Liver (tissue), 9 donors: ENCODE data around the gene MEGF11. TPM values are rescaled to one million over a fixed set of nuclear protein-coding genes. Genes with fewer than 3 reads are reported as not detected.

Experiments used
- DNase-seq: peaks from one replicate; pipeline ENCODE4 v3.0.0-alpha.2; 2017; ENCODE audit warnings: low spot score
- H3K27ac ChIP-seq, 2 donors: one replicate each; pipeline ENCODE4 v1.7.0; 2013; ENCODE audit warnings: inconsistent platforms in 2 of 2, low read length in 2 of 2, control low read depth in 1 of 2, low read depth in 1 of 2, mild to moderate bottlenecking in 1 of 2
- H3K27me3 ChIP-seq, 4 donors: one replicate each; pipeline versions ENCODE4 v1.6.1 to v1.7.0; 2013; ENCODE audit warnings: low read length in 3 of 4, inconsistent platforms in 1 of 4, mild to moderate bottlenecking in 1 of 4, moderate library complexity in 1 of 4; ENCODE audit not compliant: control insufficient read depth in 4 of 4, insufficient read depth in 4 of 4
- H3K36me3 ChIP-seq, 4 donors: one replicate each; pipeline versions ENCODE4 v1.6.1 to v1.7.0; 2013; ENCODE audit warnings: low read length in 3 of 4, mild to moderate bottlenecking in 3 of 4, low read depth in 1 of 4, moderate library complexity in 1 of 4; ENCODE audit not compliant: control insufficient read depth in 4 of 4, insufficient read depth in 3 of 4
- H3K4me1 ChIP-seq, 4 donors: one replicate each; pipeline versions ENCODE4 v1.6.1 to v1.7.0; 2013; ENCODE audit warnings: low read length in 3 of 4, mild to moderate bottlenecking in 3 of 4, moderate library complexity in 1 of 4; ENCODE audit not compliant: control insufficient read depth in 4 of 4, insufficient read depth in 4 of 4
- H3K4me3 ChIP-seq, 3 donors: one replicate each; pipeline versions ENCODE4 v1.6.1 to v1.7.0; 2013; ENCODE audit warnings: low read length in 3 of 3, control low read depth in 1 of 3, low read depth in 1 of 3, mild to moderate bottlenecking in 1 of 3
- H3K9ac ChIP-seq, 2 donors: one replicate each; pipeline ENCODE4 v1.7.0; 2013; ENCODE audit warnings: low read length in 2 of 2, mild to moderate bottlenecking in 2 of 2, moderate library complexity in 2 of 2, control low read depth in 1 of 2, low read depth in 1 of 2
- H3K9me3 ChIP-seq, 4 donors: one replicate each; pipeline versions ENCODE4 v1.6.1 to v1.7.0; 2013; ENCODE audit warnings: low read length in 3 of 4; ENCODE audit not compliant: control insufficient read depth in 4 of 4
- EGR1 ChIP-seq, 2 donors: IDR thresholded peaks; 2 replicates each; pipeline ENCODE4 v1.6.1; 2016 to 2018; ENCODE audit warnings: antibody characterized with exemption in 2 of 2, low read depth in 2 of 2
- FOXA1 ChIP-seq: IDR thresholded peaks from 2 replicates; pipeline ENCODE4 v1.6.1; 2016; ENCODE audit warnings: antibody characterized with exemption
- FOXA2 ChIP-seq: IDR thresholded peaks from 2 replicates; pipeline ENCODE4 v1.6.1; 2016; ENCODE audit warnings: antibody characterized with exemption
- GABPA ChIP-seq, 2 donors: IDR thresholded peaks in 1 of 2; conservative IDR thresholded peaks in 1 of 2; 2 replicates each; pipeline ENCODE4 v1.6.1; 2016; ENCODE audit warnings: antibody characterized with exemption in 2 of 2, mild to moderate bottlenecking in 1 of 2, moderate library complexity in 1 of 2
- HNF4A ChIP-seq, 2 donors: conservative IDR thresholded peaks; 2 replicates each; pipeline ENCODE4 v1.6.1; 2016; ENCODE audit warnings: antibody characterized with exemption in 2 of 2, mild to moderate bottlenecking in 2 of 2
- HNF4G ChIP-seq: IDR thresholded peaks from 2 replicates; pipeline ENCODE4 v1.6.1; 2016; ENCODE audit warnings: antibody characterized with exemption
- JUND ChIP-seq, 2 donors: IDR thresholded peaks; 2 replicates each; pipeline ENCODE4 v1.6.1; 2016; ENCODE audit warnings: antibody characterized with exemption in 2 of 2
- MAX ChIP-seq: IDR thresholded peaks from 2 replicates; pipeline ENCODE4 v1.6.1; 2016; ENCODE audit warnings: antibody characterized with exemption
- NR2F2 ChIP-seq: IDR thresholded peaks from 2 replicates; pipeline ENCODE4 v1.6.1; 2016; ENCODE audit warnings: antibody characterized with exemption
- RAD21 ChIP-seq, 2 donors: IDR thresholded peaks; 2 replicates each; pipeline ENCODE4 v1.6.1; 2016; ENCODE audit warnings: antibody characterized with exemption in 2 of 2, mild to moderate bottlenecking in 2 of 2
- RXRA ChIP-seq, 2 donors: IDR thresholded peaks; 2 replicates each; pipeline ENCODE4 v1.6.1; 2017 to 2018; ENCODE audit warnings: antibody characterized with exemption in 2 of 2, mild to moderate bottlenecking in 1 of 2
- SP1 ChIP-seq: IDR thresholded peaks from 2 replicates; pipeline ENCODE4 v1.6.1; 2018; ENCODE audit warnings: antibody characterized with exemption, mild to moderate bottlenecking
- YY1 ChIP-seq: IDR thresholded peaks from 2 replicates; pipeline ENCODE4 v1.6.1; 2016; ENCODE audit warnings: antibody characterized with exemption, mild to moderate bottlenecking
- ZBTB33 ChIP-seq: IDR thresholded peaks from 2 replicates; pipeline ENCODE4 v1.6.1; 2016; ENCODE audit warnings: antibody characterized with exemption
- WGBS: extraction: QIAGEN DNeasy Blood & Tissue Kit; methylation state at CpG from one replicate; pipeline ENCODE4 v1.1.7; 2013; 5-methylcytosine and 5-hydroxymethylcytosine counted together
- polyA plus RNA-seq, 2 donors: library from polyadenylated mRNA; stranded (reverse) in 1 of 2; unstranded in 1 of 2; fragments of 200-250 nt in 1 of 2; fragments of >200 nt in 1 of 2; fragmentation: Nextera tagmentation in 1 of 2; extraction: Ambion mirVana in 1 of 2; gene quantifications; one replicate each; pipeline versions ENCODE4 v1.2.1 to v1.2.3, GENCODE V29; 2013 to 2015
- total RNA-seq, 2 donors: library from RNA; depleted of rRNA; stranded (reverse); fragments of >200 nt; gene quantifications; one replicate each; pipeline ENCODE4 v1.2.3, GENCODE V29; 2014
- TF ChIP-seq, protein P1 (sequence below): fragments of 150-350 bp; IDR thresholded peaks from 2 replicates; pipeline ENCODE4 v1.5.1; 2017; ENCODE audit warnings: improper control_type of control experiment, low read depth, low read length; ENCODE audit not compliant: missing input control
- donor health status: healthy.
- donor health status: healthy.
- donor health status: healthy.
- donor health status: healthy.
- donor health status: healthy.

MEGF11 gene
- total and polyA plus RNA-seq, 4 donors: under 0.01 to 0.51 (median 0.03) TPM; not detected in 1

GRCh38 chr15:66110864-66111263 lies 142.7 kb downstream of the MEGF11 start:
- Histone ChIP-seq H3K9ac (no peak overlapping the region), H3K9me3 (no peaks in the 10 kb centered on the region), H3K4me1 (no peaks in the 10 kb centered on the region), H3K27me3 (peaks cover 0 to 8% (median under 1%) of the 10 kb centered on the region in 4 donors), H3K4me3 (no peak overlapping the region), H3K27ac (no peak overlapping the region), H3K36me3 (no peaks in the 10 kb centered on the region)
- TF ChIP-seq MAX (no peak), YY1 (no peak), EGR1 (IDR thresholded peaks at IDR 0.05; ENCODE audit: low read depth in 2 of 2) (no peak), RXRA (IDR thresholded peaks at IDR 0.05) (no peak), RAD21 (IDR thresholded peaks at IDR 0.05) (no peak), FOXA2 (no peak), GABPA (IDR thresholded peaks at IDR 0.05 in 1 of 2, conservative IDR thresholded peaks at IDR 0.05 in 1 of 2) (no peak), HNF4A (conservative IDR thresholded peaks at IDR 0.05) (no peak), ZBTB33 (no peak), JUND (IDR thresholded peaks at IDR 0.05) (no peak), HNF4G (no peak), FOXA1 (no peak), SP1 (no peak)
- TF ChIP-seq, protein P1, sequence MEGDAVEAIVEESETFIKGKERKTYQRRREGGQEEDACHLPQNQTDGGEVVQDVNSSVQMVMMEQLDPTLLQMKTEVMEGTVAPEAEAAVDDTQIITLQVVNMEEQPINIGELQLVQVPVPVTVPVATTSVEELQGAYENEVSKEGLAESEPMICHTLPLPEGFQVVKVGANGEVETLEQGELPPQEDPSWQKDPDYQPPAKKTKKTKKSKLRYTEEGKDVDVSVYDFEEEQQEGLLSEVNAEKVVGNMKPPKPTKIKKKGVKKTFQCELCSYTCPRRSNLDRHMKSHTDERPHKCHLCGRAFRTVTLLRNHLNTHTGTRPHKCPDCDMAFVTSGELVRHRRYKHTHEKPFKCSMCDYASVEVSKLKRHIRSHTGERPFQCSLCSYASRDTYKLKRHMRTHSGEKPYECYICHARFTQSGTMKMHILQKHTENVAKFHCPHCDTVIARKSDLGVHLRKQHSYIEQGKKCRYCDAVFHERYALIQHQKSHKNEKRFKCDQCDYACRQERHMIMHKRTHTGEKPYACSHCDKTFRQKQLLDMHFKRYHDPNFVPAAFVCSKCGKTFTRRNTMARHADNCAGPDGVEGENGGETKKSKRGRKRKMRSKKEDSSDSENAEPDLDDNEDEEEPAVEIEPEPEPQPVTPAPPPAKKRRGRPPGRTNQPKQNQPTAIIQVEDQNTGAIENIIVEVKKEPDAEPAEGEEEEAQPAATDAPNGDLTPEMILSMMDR: no peak
- 85% methylated on average over 4 of the region's 4 CpGs for WGBS
- no peak for DNase-seq

- Histone ChIP-seq H3K4me3 (no peak overlapping the region), H3K4me1 (no peaks in the 10 kb centered on the region), H3K27me3 (peaks cover 0 to 6% (median under 1%) of the 10 kb centered on the region in 4 donors), H3K9ac (no peak overlapping the region), H3K27ac (no peak overlapping the region), H3K9me3 (no peaks in the 10 kb centered on the region), H3K36me3 (no peaks in the 10 kb centered on the region)
- WGBS: 83% methylated on average over 5 of the region's 5 CpGs
- DNase-seq: no peak
- TF ChIP-seq NR2F2: no peak
- no peak for TF ChIP-seq YY1
- no peak for TF ChIP-seq RXRA (IDR thresholded peaks at IDR 0.05)
- no peak for TF ChIP-seq FOXA2
- TF ChIP-seq EGR1 (IDR thresholded peaks at IDR 0.05; ENCODE audit: low read depth in 2 of 2): no peak
These were observed 143.7 kb downstream of the MEGF11 start for GRCh38 chr15:66109826-66110225.
